ENCODE measurements around the gene ARGLU1. TPM values are rescaled to one million over a fixed set of nuclear protein-coding genes. Genes with fewer than 3 reads are reported as not detected.

ARGLU1 gene
- total RNA-seq, 2 experiments from 2014 or later, result 89.2 to 91.8 TPM

- no peaks in the 10 kb centered on the region for H3K36me3 Mint-ChIP-seq (ENCODE audit: low read depth)
- peaks cover 48% of the 10 kb centered on the region for H3K27me3 Mint-ChIP-seq
- H3K4me3 Mint-ChIP-seq, result no peak overlapping the region
- no peak overlapping the region for H3K27ac Mint-ChIP-seq
- DNase-seq (no peak), ATAC-seq (no peak)
- intact Hi-C loops (cut with micrococcal nuclease), result no loop called here
- H3K9me3 Mint-ChIP-seq, result no peaks in the 10 kb centered on the region
- no peaks in the 10 kb centered on the region for H3K4me1 Mint-ChIP-seq (ENCODE audit: low read depth)
- no peak for TF ChIP-seq CTCF (IDR thresholded peaks at IDR 0.05)
- CTCF ChIA-PET, result interaction anchor here (0.9 kb wide), 1 partner anchor 41 kb away, joined by 3 read pairs; no protein-coding TSS in a partner anchor
- POLR2A ChIA-PET, result no interaction called here
These were observed 40.5 kb downstream of the ARGLU1 start for GRCh38 chr13:106527445-106527801.

GRCh38 chr13:106526738-106527444 is 41.0 kb downstream of the ARGLU1 start:
- Mint-ChIP-seq H3K36me3 (ENCODE audit: low read depth) (no peaks in the 10 kb centered on the region), H3K27me3 (peaks cover 48% of the 10 kb centered on the region), H3K4me1 (ENCODE audit: low read depth) (no peaks in the 10 kb centered on the region), H3K9me3 (no peaks in the 10 kb centered on the region), H3K4me3 (no peak overlapping the region), H3K27ac (no peak overlapping the region)
- POLR2A ChIA-PET, result no interaction called here
- TF ChIP-seq CTCF (IDR thresholded peaks at IDR 0.05), result no peak
- intact Hi-C loops (cut with micrococcal nuclease), result no loop called here
- no peak for ATAC-seq
- no peak for DNase-seq
- CTCF ChIA-PET, result interaction anchor here (0.9 kb wide), 1 partner anchor 42 kb away, joined by 3 read pairs; no protein-coding TSS in a partner anchor

- intact Hi-C loops (cut with micrococcal nuclease), result no loop called here
- ATAC-seq, result no peak
- no peaks in the 10 kb centered on the region for H3K36me3 Mint-ChIP-seq (ENCODE audit: low read depth)
- no peaks in the 10 kb centered on the region for H3K4me1 Mint-ChIP-seq (ENCODE audit: low read depth)
- no peak overlapping the region for H3K27ac Mint-ChIP-seq
- ChIA-PET POLR2A (no interaction called here), CTCF (interaction anchor here (1.8 kb wide), 1 partner anchor 11 kb away, joined by 6 read pairs; no protein-coding TSS in a partner anchor)
- DNase-seq, result no peak
- no peak overlapping the region for H3K4me3 Mint-ChIP-seq
- peaks cover 44% of the 10 kb centered on the region for H3K27me3 Mint-ChIP-seq
- H3K9me3 Mint-ChIP-seq, result no peaks in the 10 kb centered on the region
- no peak for TF ChIP-seq CTCF (IDR thresholded peaks at IDR 0.05)
These were observed 42.1 kb downstream of the ARGLU1 start for GRCh38 chr13:106525865-106526264.

GRCh38 chr13:106524108-106524507 is 43.8 kb downstream of the ARGLU1 start:
- ChIA-PET CTCF (interaction anchor here (1.8 kb wide), 1 partner anchor 12 kb away, joined by 6 read pairs; no protein-coding TSS in a partner anchor), POLR2A (no interaction called here)
- H3K4me3 Mint-ChIP-seq, result no peak overlapping the region
- peaks cover 35% of the 10 kb centered on the region for H3K27me3 Mint-ChIP-seq
- H3K9me3 Mint-ChIP-seq, result no peaks in the 10 kb centered on the region
- H3K4me1 Mint-ChIP-seq (ENCODE audit: low read depth), result no peaks in the 10 kb centered on the region
- no peaks in the 10 kb centered on the region for H3K36me3 Mint-ChIP-seq (ENCODE audit: low read depth)
- no peak for TF ChIP-seq CTCF (IDR thresholded peaks at IDR 0.05)
- DNase-seq (no peak), ATAC-seq (no peak)
- intact Hi-C loops (cut with micrococcal nuclease), result no loop called here
- H3K27ac Mint-ChIP-seq, result no peak overlapping the region

GRCh38 chr13:106523576-106523975 is 44.4 kb downstream of the ARGLU1 start:
- no peak for TF ChIP-seq CTCF (IDR thresholded peaks at IDR 0.05)
- ATAC-seq (no peak), DNase-seq (no peak)
- intact Hi-C loops (cut with micrococcal nuclease), result no loop called here
- Mint-ChIP-seq H3K4me1 (ENCODE audit: low read depth) (no peaks in the 10 kb centered on the region), H3K4me3 (no peak overlapping the region), H3K36me3 (ENCODE audit: low read depth) (no peaks in the 10 kb centered on the region), H3K27ac (no peak overlapping the region), H3K9me3 (no peaks in the 10 kb centered on the region), H3K27me3 (peaks cover 34% of the 10 kb centered on the region)
- ChIA-PET CTCF (no interaction called here), POLR2A (no interaction called here)
